Measurements from ENCODE around the gene NUP62.
A peak's percentile ranks its signal among the peaks of the same experiment; 100 is the strongest.

GRCh38 chr19:49861541-49862378, 67.5 kb downstream of the NUP62 start:
- 0 out of 2 replicates have a peak, but pooled peaks have one; percentile 25 for TF ChIP-seq POLR2AphosphoS5 (IDR thresholded peaks at IDR 0.05; ENCODE audit: low read depth, low read length)
- no peak for TF ChIP-seq POLR2A (IDR thresholded peaks at IDR 0.05; ENCODE audit: low read depth, low read length)
- no peak for TF ChIP-seq TAF1 (IDR thresholded peaks at IDR 0.05; ENCODE audit: low read depth, low read length)
- TF ChIP-seq PAX5 (IDR thresholded peaks at IDR 0.05; ENCODE audit: insufficient read depth, low read length, severe bottlenecking), result no peak
- TF ChIP-seq SPI1 (IDR thresholded peaks at IDR 0.05; ENCODE audit: low read depth, low read length), result no peak
- no peak for TF ChIP-seq POU2F2 (IDR thresholded peaks at IDR 0.05; ENCODE audit: low read depth, low read length)
